GM19193 (cell line): ENCODE measurements around the gene MATCAP1.

Experiments used
- POLR2A ChIP-seq: IDR thresholded peaks from 4 replicates; pipeline ENCODE4 v1.6.1; 2011; ENCODE audit not compliant: insufficient read depth, insufficient read length; ENCODE audit errors: extremely low read depth

The MATCAP1 gene

DNA sequence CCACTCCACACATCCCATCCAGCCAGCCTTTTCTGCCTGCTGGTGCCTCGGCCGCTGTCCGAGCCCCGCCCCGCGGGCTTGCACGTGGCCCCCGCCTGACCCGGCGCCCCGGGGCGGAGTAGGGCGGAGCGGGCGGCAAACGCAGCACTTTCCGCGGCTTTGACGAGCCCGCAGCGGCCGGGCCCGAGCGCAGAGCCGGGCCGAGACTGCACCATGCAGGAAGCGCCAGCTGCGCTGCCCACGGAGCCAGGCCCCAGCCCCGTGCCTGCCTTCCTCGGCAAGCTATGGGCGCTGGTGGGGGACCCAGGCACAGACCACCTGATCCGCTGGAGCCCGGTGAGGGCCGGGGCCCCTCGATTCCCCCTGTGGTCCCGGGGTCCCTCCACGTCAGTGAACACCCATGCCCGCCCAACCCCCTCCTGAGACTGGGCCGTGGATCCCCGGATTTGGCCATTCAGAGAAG lies 19.1 kb downstream of the MATCAP1 start, which contains the start of gene HSF4:
HSF4 (plus strand) TSS at position 147 of the 463 bp plus-strand sequence; CDS start at position 214, 67 bp downstream.
- no peak for TF ChIP-seq POLR2A

DNA sequence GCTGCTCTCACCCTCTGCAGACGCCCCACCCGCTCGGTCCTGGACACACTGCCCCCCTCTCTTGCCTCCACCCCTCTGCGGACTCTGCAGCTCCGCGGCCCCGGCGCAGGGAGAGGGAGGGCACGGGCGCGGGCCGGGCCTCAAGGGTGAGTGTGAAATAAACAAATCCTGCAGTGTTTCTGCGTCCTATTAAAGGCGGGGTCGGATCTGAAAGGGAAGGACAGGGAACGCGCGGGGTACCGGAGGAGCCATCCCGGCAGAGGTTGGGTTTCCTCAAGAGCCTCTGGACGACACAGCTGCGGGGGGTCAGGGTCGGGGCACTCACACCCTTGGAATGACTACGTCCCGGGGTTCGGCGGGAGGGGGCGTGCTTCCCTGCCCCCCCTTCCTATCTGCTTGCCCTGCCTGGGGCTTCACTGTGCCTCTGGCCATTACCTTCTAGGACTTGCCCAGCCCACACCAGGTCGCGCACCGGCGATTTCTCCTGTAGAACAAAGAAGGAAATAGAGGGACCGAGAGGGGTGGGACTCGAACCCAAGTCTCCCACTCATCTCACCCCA lies 19.7 kb downstream of the MATCAP1 start:
- TF ChIP-seq POLR2A, result no peak

GRCh38 chr16:67163164-67163998 lies 20.4 kb downstream of the MATCAP1 start:
- no peak for TF ChIP-seq POLR2A

- no peak for TF ChIP-seq POLR2A
These were observed 21.1 kb downstream of the MATCAP1 start for GRCh38 chr16:67162506-67163163.

GRCh38 chr16:67161595-67162058 lies 22.1 kb downstream of the MATCAP1 start:
- no peak for TF ChIP-seq POLR2A

- peak; percentile 27 for TF ChIP-seq POLR2A
These were observed 24.8 kb downstream of the MATCAP1 start for GRCh38 chr16:67158637-67159600.

DNA sequence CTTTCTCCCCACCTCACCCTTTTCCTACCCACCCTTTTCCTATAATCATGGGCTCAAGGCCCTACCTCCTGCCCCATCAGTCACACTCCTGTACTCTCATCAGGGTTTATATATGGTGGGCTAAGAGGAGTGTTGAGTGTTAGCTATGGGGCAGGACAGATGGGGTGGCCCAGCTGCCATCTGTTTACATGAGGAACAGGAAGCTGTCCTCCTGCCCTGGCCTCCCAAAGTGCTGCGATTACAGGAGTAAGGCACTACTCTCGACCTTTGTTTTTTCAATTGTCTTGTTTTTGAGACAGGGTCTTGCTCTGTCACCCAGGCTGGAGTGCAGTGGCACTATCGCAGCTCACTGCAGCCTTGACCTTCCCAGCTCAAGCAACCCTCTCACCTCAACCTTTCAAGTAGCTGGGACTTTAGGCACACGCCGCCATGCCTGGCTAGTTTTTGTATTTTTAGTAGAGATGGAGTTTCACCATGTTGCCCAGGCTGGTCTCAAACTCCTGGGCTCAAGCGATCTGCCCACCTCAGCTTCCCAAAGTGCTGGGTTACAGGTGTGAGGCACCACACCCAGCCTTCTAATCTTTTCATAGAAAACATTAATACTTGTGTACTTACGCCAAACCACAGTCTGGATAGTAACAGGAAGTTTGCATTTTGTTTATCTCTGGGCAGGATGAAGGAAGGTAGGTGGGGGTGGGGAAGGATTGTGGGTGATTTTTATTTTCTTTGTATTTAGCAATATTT lies 25.7 kb downstream of the MATCAP1 start:
- no peak for TF ChIP-seq POLR2A

DNA sequence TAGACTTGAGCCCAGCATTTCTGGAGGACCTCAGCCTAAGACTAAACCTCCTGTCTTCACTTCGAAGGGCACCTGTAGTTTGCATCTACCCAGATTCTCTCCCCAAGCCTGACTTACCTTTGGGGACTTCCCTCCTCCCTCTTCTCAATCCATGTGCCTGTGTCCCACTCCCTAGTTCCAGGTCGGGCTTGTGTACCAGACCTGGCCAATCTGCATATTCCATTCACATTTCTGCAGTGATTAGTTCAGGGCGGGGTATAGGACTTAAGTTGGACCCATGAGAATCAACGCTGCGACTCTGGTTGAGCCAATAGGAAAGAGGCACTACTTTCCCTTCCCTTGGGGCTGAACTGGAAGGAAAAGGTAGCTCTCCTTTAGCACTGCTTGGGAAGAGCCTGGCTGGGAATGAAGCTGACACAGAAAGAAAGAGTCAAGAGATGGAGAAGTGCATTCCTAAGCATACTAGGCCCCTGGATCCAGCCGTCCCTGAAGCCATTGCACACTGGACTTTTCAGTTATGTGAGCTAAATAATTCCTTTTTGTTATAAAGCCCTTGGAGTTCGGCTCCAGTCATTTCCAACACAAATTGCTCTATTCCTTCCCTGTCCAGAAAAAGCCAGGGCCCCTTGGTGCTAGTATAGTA lies 26.5 kb downstream of the MATCAP1 start:
- no peak for TF ChIP-seq POLR2A

DNA sequence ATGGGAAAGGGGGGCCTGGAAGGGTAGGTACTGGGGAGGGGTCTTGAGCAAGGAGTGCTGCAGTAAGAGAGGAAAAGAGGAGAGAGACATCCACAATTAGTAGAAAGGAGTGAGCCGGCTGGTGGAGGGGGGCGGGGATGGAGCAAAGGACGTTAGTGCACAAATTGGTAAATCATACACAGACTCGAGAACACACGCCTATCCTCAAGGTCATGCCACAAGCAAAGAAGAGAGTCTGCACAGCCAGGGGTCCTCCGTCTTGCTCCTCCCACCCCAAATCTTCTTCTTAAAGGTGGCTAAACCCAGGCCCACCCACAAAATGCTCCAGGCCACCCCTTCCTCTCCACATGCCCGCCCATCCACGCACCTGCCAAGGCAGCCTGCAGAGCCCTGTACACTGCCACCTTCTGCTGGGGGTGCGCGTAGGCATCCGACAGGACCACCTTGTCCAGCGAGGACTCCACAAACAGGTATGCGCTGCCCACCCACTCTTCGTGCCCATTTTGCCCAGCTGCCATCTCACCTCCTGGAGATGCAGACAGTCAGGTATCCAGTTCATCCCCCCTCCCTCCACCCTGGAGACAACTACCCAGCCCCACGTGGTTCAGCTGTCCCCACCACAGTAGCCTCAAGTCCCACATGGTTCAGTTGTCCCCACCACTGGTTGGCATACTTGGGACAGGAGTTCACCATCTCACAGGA lies 27.5 kb downstream of the MATCAP1 start:
- no peak for TF ChIP-seq POLR2A

DNA sequence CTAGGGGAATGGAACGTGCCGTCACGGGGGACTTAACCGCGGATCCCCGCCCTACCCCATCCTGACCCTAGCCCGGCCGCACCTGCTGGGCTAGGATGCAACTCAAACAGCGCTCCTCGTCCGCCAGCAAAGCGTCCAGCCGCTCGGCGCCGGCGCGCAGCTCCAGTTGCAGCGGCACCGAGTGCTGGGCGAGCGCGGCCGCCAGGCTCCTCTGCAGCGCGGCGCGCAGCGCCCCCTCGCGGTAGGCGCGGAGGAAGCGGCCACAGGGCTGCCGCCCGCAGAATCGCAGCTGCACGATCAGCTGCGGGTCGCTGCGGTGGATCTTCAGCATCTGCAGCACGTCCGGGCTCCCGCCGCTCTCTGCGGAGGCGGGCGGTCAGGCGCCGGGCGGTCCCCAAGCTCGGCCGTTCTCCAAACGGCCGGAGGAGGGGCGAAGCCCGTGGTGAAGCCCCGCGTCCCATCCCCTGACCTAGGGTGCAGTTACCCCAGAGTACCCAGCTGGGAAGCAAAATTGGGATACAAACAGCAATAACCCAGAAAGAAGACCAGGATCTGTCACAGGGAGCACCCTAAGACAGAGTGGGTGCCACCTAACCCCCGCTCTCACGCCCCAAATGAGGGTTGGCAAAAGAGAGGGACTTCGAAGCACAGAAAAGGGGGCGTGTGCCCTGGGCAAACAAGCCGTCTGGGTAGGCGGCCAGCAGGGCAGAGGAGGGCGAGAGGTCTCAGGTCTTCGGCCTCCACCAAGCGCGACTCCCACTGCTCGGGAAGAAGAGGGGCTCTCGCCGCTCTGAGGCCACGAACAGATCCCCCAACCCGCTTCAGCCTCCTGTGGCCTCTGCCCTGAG lies 28.2 kb downstream of the MATCAP1 start:
- no peak for TF ChIP-seq POLR2A

- TF ChIP-seq POLR2A, result no peak
These were observed 29.0 kb downstream of the MATCAP1 start for GRCh38 chr16:67154578-67155294.
